ENCODE data around the gene CTBP2. TPM values are rescaled to one million over a fixed set of nuclear protein-coding genes. Genes with fewer than 3 reads are reported as not detected.

The CTBP2 gene
- total RNA-seq, 4 donors from 2014 or later: 41.8 to 55.9 (median 47.1) TPM

- H3K36me3 ChIP-seq: peaks cover 0 to 14% (median 0%) of the 10 kb centered on the region in 3 donors
- no peaks in the 10 kb centered on the region for H3K27me3 ChIP-seq
- H3K9me3 ChIP-seq: no peaks in the 10 kb centered on the region
- H3K4me1 ChIP-seq: peaks cover 61 to 100% (median 76%) of the 10 kb centered on the region in 3 donors
- peak overlapping the region in 1 of 4 donors; percentile 29 for H3K4me3 ChIP-seq
- WGBS, 2 donors: 23 to 26% methylated on average over 13 of the region's 13 CpGs
- TF ChIP-seq CTCF (IDR thresholded peaks at IDR 0.05): peak in 1 of 6 experiments; percentile 11
- TF ChIP-seq POLR2A (IDR thresholded peaks at IDR 0.05): no peak
- intact Hi-C loops (cut with DNase I): loop anchor here (10.0 kb wide), 1 partner anchor 232 kb away; no protein-coding TSS in a partner anchor
- peak overlapping the region; percentile 79 to 99 (median 91) for H3K27ac ChIP-seq
- DNase-seq: no peak
Observed at GRCh38 chr10:125146791-125147579, 13.4 kb downstream of the CTBP2 start.

GRCh38 chr10:125145636-125146035 lies 14.7 kb downstream of the CTBP2 start:
- H3K4me3 ChIP-seq: no peak overlapping the region
- TF ChIP-seq POLR2A (IDR thresholded peaks at IDR 0.05): no peak
- intact Hi-C loops (cut with DNase I): loop anchor here (10.0 kb wide), 1 partner anchor 231 kb away; no protein-coding TSS in a partner anchor
- peak overlapping the region; percentile 7 to 97 (median 37) for H3K27ac ChIP-seq
- peaks cover 0 to 15% (median 0%) of the 10 kb centered on the region in 3 donors for H3K36me3 ChIP-seq
- 86 to 90% methylated on average over 5 of the region's 5 CpGs for WGBS, 2 donors
- H3K9me3 ChIP-seq: no peaks in the 10 kb centered on the region
- no peak for DNase-seq
- no peaks in the 10 kb centered on the region for H3K27me3 ChIP-seq
- peaks cover 52 to 96% (median 68%) of the 10 kb centered on the region in 3 donors for H3K4me1 ChIP-seq

GRCh38 chr10:125144693-125145623 lies 15.4 kb downstream of the CTBP2 start:
- peak overlapping the region; percentile 7 to 97 (median 37) for H3K27ac ChIP-seq
- H3K36me3 ChIP-seq: peaks cover 0 to 15% (median 0%) of the 10 kb centered on the region in 3 donors
- H3K9me3 ChIP-seq: no peaks in the 10 kb centered on the region
- H3K4me1 ChIP-seq: peaks cover 47 to 89% (median 62%) of the 10 kb centered on the region in 3 donors
- H3K4me3 ChIP-seq: no peak overlapping the region
- H3K27me3 ChIP-seq: no peaks in the 10 kb centered on the region
- intact Hi-C loops (cut with DNase I): loop anchor here (10.0 kb wide), 1 partner anchor 230 kb away; no protein-coding TSS in a partner anchor
- DNase-seq: no peak
- TF ChIP-seq CTCF (IDR thresholded peaks at IDR 0.05) (peak in 5 of 6 experiments; percentile 7 to 53 (median 28)), POLR2A (IDR thresholded peaks at IDR 0.05) (no peak)
- 25 to 44% methylated on average over 9 to 10 of the region's 13 CpGs for WGBS, 2 donors

- Histone ChIP-seq H3K9me3 (no peaks in the 10 kb centered on the region), H3K27me3 (no peaks in the 10 kb centered on the region), H3K36me3 (peaks cover 0 to 21% (median 0%) of the 10 kb centered on the region in 3 donors), H3K4me3 (no peak overlapping the region), H3K27ac (peak overlapping the region in 2 of 4 donors; percentile 44 to 97), H3K4me1 (peaks cover 40 to 82% (median 55%) of the 10 kb centered on the region in 3 donors)
- WGBS, 2 donors: 66 to 73% methylated on average over 9 to 12 of the region's 12 CpGs
- intact Hi-C loops (cut with DNase I): loop anchor here (10.0 kb wide), 1 partner anchor 229 kb away; no protein-coding TSS in a partner anchor
- no peak for DNase-seq
- TF ChIP-seq POLR2A (IDR thresholded peaks at IDR 0.05) (no peak), CTCF (IDR thresholded peaks at IDR 0.05) (no peak)
Observed at GRCh38 chr10:125144206-125144605, 16.2 kb downstream of the CTBP2 start.

- no peak overlapping the region for H3K4me3 ChIP-seq
- no peak for DNase-seq
- peaks cover 0 to 33% (median 0%) of the 10 kb centered on the region in 3 donors for H3K36me3 ChIP-seq
- TF ChIP-seq CTCF (IDR thresholded peaks at IDR 0.05): no peak
- TF ChIP-seq POLR2A (IDR thresholded peaks at IDR 0.05): no peak
- peaks cover 27 to 78% (median 43%) of the 10 kb centered on the region in 3 donors for H3K4me1 ChIP-seq
- 79 to 88% methylated on average over 2 to 9 of the region's 9 CpGs for WGBS, 2 donors
- no peaks in the 10 kb centered on the region for H3K9me3 ChIP-seq
- H3K27ac ChIP-seq: no peak overlapping the region
- H3K27me3 ChIP-seq: no peaks in the 10 kb centered on the region
- intact Hi-C loops (cut with DNase I): loop anchor here (10.0 kb wide), 1 partner anchor 228 kb away; no protein-coding TSS in a partner anchor
Observed at GRCh38 chr10:125142946-125143345, 17.4 kb downstream of the CTBP2 start.
